Thoracic aorta (tissue), 2 donors: ENCODE measurements around the gene CERS1. TPM values are rescaled to one million over a fixed set of nuclear protein-coding genes. Genes with fewer than 3 reads are reported as not detected.

Experiments used
- ATAC-seq: fragments of 150-250 bp; one replicate; pipeline ENCODE4 v1.8.0; 2017; ENCODE audit warnings: low read depth; ENCODE audit not compliant: insufficient number of reproducible peaks, low FRiP score
- DNase-seq: peaks from one replicate; pipeline ENCODE4 v3.0.0-alpha.2; 2020; ENCODE audit warnings: low spot score
- H3K27ac ChIP-seq, 2 donors: fragments of 200-600 bp; sonication (generic); 1 replicate in 1 of 2; 2 replicates in 1 of 2; pipeline ENCODE4 v1.5.1; 2016; ENCODE audit warnings: mild to moderate bottlenecking in 2 of 2, moderate library complexity in 2 of 2
- H3K27me3 ChIP-seq: fragments of 200-600 bp; sonication (generic); replicated peaks from 2 replicates; pipeline ENCODE4 v1.6.0; 2016; ENCODE audit warnings: mild to moderate bottlenecking; ENCODE audit not compliant: insufficient read depth
- H3K36me3 ChIP-seq: fragments of 200-600 bp; sonication (generic); one replicate; pipeline ENCODE4 v1.5.1; 2016
- H3K4me1 ChIP-seq, 2 donors: fragments of 200-600 bp; sonication (generic); 1 replicate in 1 of 2; 2 replicates in 1 of 2; pipeline versions ENCODE4 v1.5.1 to v1.6.0; 2016; ENCODE audit warnings: low read depth in 2 of 2, mild to moderate bottlenecking in 1 of 2; ENCODE audit not compliant: control insufficient read depth in 1 of 2
- H3K4me3 ChIP-seq: fragments of 200-600 bp; sonication (generic); 2 replicates; pipeline ENCODE4 v1.5.1; 2016; ENCODE audit warnings: mild to moderate bottlenecking
- H3K9me3 ChIP-seq: fragments of 200-600 bp; sonication (generic); 2 replicates; pipeline ENCODE4 v1.5.1; 2016
- CTCF ChIP-seq: fragments of 200-600 bp; sonication (generic); IDR thresholded peaks from one replicate; pipeline ENCODE4 v1.5.1; 2019; ENCODE audit warnings: antibody characterized with exemption
- total RNA-seq, 2 donors: library from RNA; depleted of rRNA; stranded (reverse); fragments of >200 nt; gene quantifications; one replicate each; pipeline versions ENCODE4 v1.1.0 to v1.2.3, GENCODE V29; 2016

The CERS1 gene
- total RNA-seq, 2 donors from 2014 or later = 1.1 to 1.7 TPM

- H3K9me3 ChIP-seq = no peaks in the 10 kb centered on the region
- peaks cover 3 to 21% of the 10 kb centered on the region in 2 donors for H3K4me1 ChIP-seq
- H3K36me3 ChIP-seq = peaks cover 28% of the 10 kb centered on the region
- no peak overlapping the region for H3K27ac ChIP-seq
- no peak for ATAC-seq
- no peak overlapping the region for H3K4me3 ChIP-seq
- DNase-seq = no peak
- no peak for TF ChIP-seq CTCF
- no peaks in the 10 kb centered on the region for H3K27me3 ChIP-seq
These were observed 2.2 kb upstream of the CERS1 start for GRCh38 chr19:18898081-18898606.

- peaks cover 3 to 21% of the 10 kb centered on the region in 2 donors for H3K4me1 ChIP-seq
- no peak for ATAC-seq
- no peaks in the 10 kb centered on the region for H3K27me3 ChIP-seq
- peaks cover 28% of the 10 kb centered on the region for H3K36me3 ChIP-seq
- no peak overlapping the region for H3K4me3 ChIP-seq
- no peak for DNase-seq
- H3K9me3 ChIP-seq = no peaks in the 10 kb centered on the region
- TF ChIP-seq CTCF = no peak
- H3K27ac ChIP-seq = no peak overlapping the region
These were observed 1.4 kb upstream of the CERS1 start for GRCh38 chr19:18897094-18898029.

- ATAC-seq = no peak
- Histone ChIP-seq H3K4me3 (no peak overlapping the region), H3K9me3 (no peaks in the 10 kb centered on the region), H3K36me3 (peaks cover 25% of the 10 kb centered on the region), H3K4me1 (peaks cover 3 to 21% of the 10 kb centered on the region in 2 donors), H3K27me3 (no peaks in the 10 kb centered on the region), H3K27ac (no peak overlapping the region)
- DNase-seq = no peak
- TF ChIP-seq CTCF = no peak
These were observed 473 bp upstream of the CERS1 start for GRCh38 chr19:18896421-18896841.

- H3K27ac ChIP-seq = no peak overlapping the region
- H3K36me3 ChIP-seq = peaks cover 13% of the 10 kb centered on the region
- no peak for ATAC-seq
- no peak for TF ChIP-seq CTCF
- peaks cover 3 to 21% of the 10 kb centered on the region in 2 donors for H3K4me1 ChIP-seq
- no peak for DNase-seq
- H3K9me3 ChIP-seq = no peaks in the 10 kb centered on the region
- no peaks in the 10 kb centered on the region for H3K27me3 ChIP-seq
- H3K4me3 ChIP-seq = peak overlapping the region; percentile 44
These were observed 727 bp downstream of the CERS1 start for GRCh38 chr19:18895038-18895823.
